H9 (cell line): Measurements from ENCODE around the gene DNAJB5. TPM values are rescaled to one million over a fixed set of nuclear protein-coding genes. Genes with fewer than 3 reads are reported as not detected.

Experiments
- DNase-seq: peaks from one replicate; pipeline ENCODE4 v3.0.0-alpha.2; 2017
- H2AFZ ChIP-seq: one replicate; pipeline ENCODE4 v1.6.1; 2013; ENCODE audit warnings: mild to moderate bottlenecking, low read length, control low read depth, moderate library complexity
- H2AK5ac ChIP-seq: 2 replicates; pipeline ENCODE4 v1.6.1; 2013; ENCODE audit warnings: low read length, control low read depth, mixed read lengths; ENCODE audit not compliant: insufficient read length
- H2BK120ac ChIP-seq: one replicate; pipeline ENCODE4 v1.6.1; 2013; ENCODE audit warnings: low read depth, mild to moderate bottlenecking, low read length, control low read depth, inconsistent platforms; ENCODE audit not compliant: poor library complexity, severe bottlenecking
- H2BK12ac ChIP-seq: 2 replicates; pipeline ENCODE4 v1.6.1; 2013; ENCODE audit warnings: low read length, control low read depth, mixed read lengths, low read depth; ENCODE audit not compliant: insufficient read length
- H2BK15ac ChIP-seq: 2 replicates; pipeline ENCODE4 v1.6.1; 2013; ENCODE audit warnings: low read depth, low read length, control low read depth
- H2BK20ac ChIP-seq: one replicate; pipeline ENCODE4 v1.6.1; 2013; ENCODE audit warnings: low read depth, mild to moderate bottlenecking, low read length, control low read depth, inconsistent platforms; ENCODE audit not compliant: poor library complexity, severe bottlenecking
- H2BK5ac ChIP-seq: 2 replicates; pipeline ENCODE4 v1.6.1; 2013; ENCODE audit warnings: low read length, control low read depth, mixed read lengths; ENCODE audit not compliant: insufficient read length
- H3K14ac ChIP-seq: 2 replicates; pipeline ENCODE4 v1.6.1; 2013; ENCODE audit warnings: low read length, control low read depth; ENCODE audit not compliant: insufficient read depth
- H3K18ac ChIP-seq: 2 replicates; pipeline ENCODE4 v1.6.1; 2013; ENCODE audit warnings: low read depth, mild to moderate bottlenecking, mixed read lengths, low read length, control low read depth; ENCODE audit not compliant: insufficient read length
- H3K23ac ChIP-seq: 2 replicates; pipeline ENCODE4 v1.6.1; 2013; ENCODE audit warnings: low read length, control low read depth, mixed read lengths, low read depth; ENCODE audit not compliant: insufficient read length
- H3K23me2 ChIP-seq: 2 replicates; pipeline ENCODE4 v1.6.1; 2013; ENCODE audit warnings: low read depth, mild to moderate bottlenecking, mixed read lengths, low read length, control low read depth; ENCODE audit not compliant: insufficient read length, poor library complexity, severe bottlenecking
- H3K27ac ChIP-seq: 2 replicates; pipeline ENCODE4 v1.5.1; 2013; ENCODE audit warnings: low read length, control low read depth, mixed read lengths, low read depth; ENCODE audit not compliant: insufficient read length
- H3K27me3 ChIP-seq: 2 replicates; pipeline ENCODE4 v1.6.1; 2013; ENCODE audit warnings: low read length, control low read depth, inconsistent platforms; ENCODE audit not compliant: insufficient read depth
- H3K4ac ChIP-seq: 2 replicates; pipeline ENCODE4 v1.6.1; 2013; ENCODE audit warnings: low read depth, mild to moderate bottlenecking, control low read depth, inconsistent platforms, low read length, moderate library complexity
- H3K4me1 ChIP-seq: 2 replicates; pipeline ENCODE4 v1.6.1; 2013; ENCODE audit warnings: low read length, control low read depth, inconsistent platforms; ENCODE audit not compliant: insufficient read depth
- H3K4me2 ChIP-seq: 2 replicates; pipeline ENCODE4 v1.6.1; 2013; ENCODE audit warnings: low read length, control low read depth, mixed read lengths; ENCODE audit not compliant: insufficient read length, insufficient read depth
- H3K56ac ChIP-seq: 2 replicates; pipeline ENCODE4 v1.6.1; 2013; ENCODE audit warnings: low read depth, mild to moderate bottlenecking, mixed read lengths, low read length, control low read depth; ENCODE audit not compliant: insufficient read length
- H3K79me1 ChIP-seq: 2 replicates; pipeline ENCODE4 v1.6.1; 2013; ENCODE audit warnings: low read depth, mild to moderate bottlenecking, moderate library complexity, low read length, control low read depth, inconsistent platforms; ENCODE audit not compliant: insufficient read depth, poor library complexity, severe bottlenecking
- H3K79me2 ChIP-seq: 2 replicates; pipeline ENCODE4 v1.6.1; 2013; ENCODE audit warnings: low read length, control low read depth, inconsistent platforms; ENCODE audit not compliant: insufficient read depth
- H3K9ac ChIP-seq: 2 replicates; pipeline ENCODE4 v1.6.1; 2013; ENCODE audit warnings: low read length, control low read depth, mixed read lengths; ENCODE audit not compliant: insufficient read length; ENCODE audit errors: extremely low read depth
- H3K9me3 ChIP-seq: one replicate; pipeline ENCODE4 v1.6.1; 2013; ENCODE audit warnings: low read depth, low read length, inconsistent platforms; ENCODE audit not compliant: control insufficient read depth
- H3T11ph ChIP-seq: one replicate; pipeline ENCODE4 v1.6.1; 2013; ENCODE audit warnings: mild to moderate bottlenecking, low read length, control low read depth, inconsistent platforms
- H4K20me1 ChIP-seq: one replicate; pipeline ENCODE4 v1.6.1; 2013; ENCODE audit not compliant: control insufficient read depth, insufficient read length, insufficient read depth
- H4K5ac ChIP-seq: 2 replicates; pipeline ENCODE4 v1.6.1; 2013; ENCODE audit warnings: low read depth, mild to moderate bottlenecking, mixed read lengths, low read length, control low read depth; ENCODE audit not compliant: insufficient read length
- H4K8ac ChIP-seq: replicated peaks from 2 replicates; pipeline ENCODE4 v1.6.1; 2013; ENCODE audit warnings: low read length, control low read depth, mixed read lengths, low read depth; ENCODE audit not compliant: insufficient read length
- H4K91ac ChIP-seq: 2 replicates; pipeline ENCODE4 v1.6.1; 2013; ENCODE audit warnings: low read depth, mild to moderate bottlenecking, moderate library complexity, mixed read lengths, low read length, control low read depth; ENCODE audit not compliant: insufficient read length
- H3K27ac Mint-ChIP-seq, 3 experiments: 2 replicates in 2 of 3; 3 replicates in 1 of 3; pipeline ENCODE4 v1.8.0; 2020 to 2021; ENCODE audit warnings: mixed read lengths in 3 of 3, mild to moderate bottlenecking in 1 of 3, moderate library complexity in 1 of 3
- H3K27me3 Mint-ChIP-seq: 2 replicates; pipeline ENCODE4 v1.8.0; 2021; ENCODE audit warnings: low read depth, mild to moderate bottlenecking, moderate library complexity, mixed read lengths
- H3K36me3 Mint-ChIP-seq, 3 experiments: 2 replicates in 2 of 3; 3 replicates in 1 of 3; pipeline ENCODE4 v1.8.0; 2020 to 2021; ENCODE audit warnings: low read depth in 3 of 3, mixed read lengths in 3 of 3; ENCODE audit not compliant: insufficient read depth in 1 of 3
- H3K4me1 Mint-ChIP-seq, 2 experiments: 2 replicates each; pipeline ENCODE4 v1.8.0; 2020; ENCODE audit warnings: mixed read lengths in 2 of 2
- H3K4me3 Mint-ChIP-seq, 2 experiments: 2 replicates in 1 of 2; 3 replicates in 1 of 2; pipeline ENCODE4 v1.8.0; 2020 to 2021; ENCODE audit warnings: mild to moderate bottlenecking in 2 of 2, mixed read lengths in 2 of 2, moderate library complexity in 1 of 2
- H3K9me3 Mint-ChIP-seq, 2 experiments: 2 replicates in 1 of 2; 3 replicates in 1 of 2; pipeline ENCODE4 v1.8.0; 2020; ENCODE audit warnings: mild to moderate bottlenecking in 2 of 2, mixed read lengths in 2 of 2, moderate library complexity in 1 of 2
- WGBS: extraction: QIAGEN DNeasy Blood & Tissue Kit; methylation state at CpG from one replicate; pipeline ENCODE4 v1.1.7; 2013; ENCODE audit warnings: missing lambda C conversion rate, low lambda C conversion rate, mixed read lengths; ENCODE audit not compliant: insufficient read length; ENCODE audit errors: extremely low coverage; 5-methylcytosine and 5-hydroxymethylcytosine counted together
- total RNA-seq: library from RNA; stranded (reverse); gene quantifications from 2 replicates; pipeline ENCODE4 v1.2.1, GENCODE V29; 2021
- TF ChIP-seq, protein P1 (sequence below): fragments of 200-600 bp; sonication (generic); conservative IDR thresholded peaks from 3 replicates; pipeline ENCODE4 v1.8.0; 2021; ENCODE audit warnings: antibody characterized with exemption, mild to moderate bottlenecking

DNAJB5 gene
- total RNA-seq, 1 experiment from 2014 or later = 38.9 TPM

DNA sequence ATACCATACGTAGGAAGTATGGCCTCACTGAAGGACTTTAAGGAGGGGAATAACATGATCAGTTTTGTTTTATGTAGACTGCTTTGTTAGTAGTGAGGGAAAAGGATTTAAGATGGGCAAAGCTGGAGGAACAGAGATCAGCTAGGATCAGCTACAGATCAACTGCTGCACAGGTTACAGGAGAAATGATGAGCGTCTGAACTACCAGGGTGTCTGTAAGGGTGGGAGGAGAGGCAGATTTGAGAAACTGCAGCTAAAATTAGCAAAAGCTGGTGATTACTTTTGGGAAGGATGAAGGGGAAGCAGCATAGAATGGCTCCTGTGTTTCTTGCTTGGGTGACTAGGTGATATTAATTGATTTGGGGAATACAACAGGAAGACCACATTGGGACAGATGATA, 43.6 kb downstream of the DNAJB5 start:
- peaks cover 20 to 23% of the 10 kb centered on the region in 2 experiments; a peak in 4 of 5 replicates for H3K9me3 Mint-ChIP-seq
- peak overlapping the region in 2 of 3 experiments; percentile 3 to 17; a peak in 2 of 7 replicates for H3K27ac Mint-ChIP-seq
- H3K79me2 ChIP-seq = no peaks in the 10 kb centered on the region
- H2BK12ac ChIP-seq = no peak overlapping the region
- no peak overlapping the region for H3K4ac ChIP-seq
- H3K18ac ChIP-seq = no peak overlapping the region
- no peaks in the 10 kb centered on the region for H3K27me3 Mint-ChIP-seq
- H3K14ac ChIP-seq = no peak overlapping the region
- H3K27me3 ChIP-seq = no peaks in the 10 kb centered on the region
- H4K5ac ChIP-seq = no peak overlapping the region
- H3K4me1 Mint-ChIP-seq = peaks cover 2 to 3% of the 10 kb centered on the region in 2 experiments
- no peak overlapping the region for H3K23ac ChIP-seq
- H4K8ac ChIP-seq = no peak overlapping the region
- peaks cover 20% of the 10 kb centered on the region for H3K9me3 ChIP-seq
- no peak for DNase-seq
- H3K27ac ChIP-seq = no peak overlapping the region
- H3K36me3 Mint-ChIP-seq = peaks cover 14 to 27% (median 26%) of the 10 kb centered on the region in 3 experiments
- no peak overlapping the region for H2BK5ac ChIP-seq
- no peaks in the 10 kb centered on the region for H4K20me1 ChIP-seq
- H2AK5ac ChIP-seq = no peak overlapping the region
- no peak overlapping the region for H3K4me2 ChIP-seq
- H4K91ac ChIP-seq = no peak overlapping the region
- no peaks in the 10 kb centered on the region for H3K23me2 ChIP-seq
- no peak overlapping the region for H2BK20ac ChIP-seq
- no peak overlapping the region for H3K4me3 Mint-ChIP-seq
- no peaks in the 10 kb centered on the region; the same call in 1 of the 2 replicates for H3K4me1 ChIP-seq
- H2BK15ac ChIP-seq = no peak overlapping the region
- WGBS = no CpG with 5 or more reads among the region's 2 CpGs
- H3K56ac ChIP-seq = no peak overlapping the region
- H3K9ac ChIP-seq = no peak overlapping the region
- no peak overlapping the region for H3T11ph ChIP-seq
- H3K79me1 ChIP-seq = no peaks in the 10 kb centered on the region
- no peak overlapping the region for H2AFZ ChIP-seq
- H2BK120ac ChIP-seq = no peak overlapping the region
- TF ChIP-seq, protein P1, sequence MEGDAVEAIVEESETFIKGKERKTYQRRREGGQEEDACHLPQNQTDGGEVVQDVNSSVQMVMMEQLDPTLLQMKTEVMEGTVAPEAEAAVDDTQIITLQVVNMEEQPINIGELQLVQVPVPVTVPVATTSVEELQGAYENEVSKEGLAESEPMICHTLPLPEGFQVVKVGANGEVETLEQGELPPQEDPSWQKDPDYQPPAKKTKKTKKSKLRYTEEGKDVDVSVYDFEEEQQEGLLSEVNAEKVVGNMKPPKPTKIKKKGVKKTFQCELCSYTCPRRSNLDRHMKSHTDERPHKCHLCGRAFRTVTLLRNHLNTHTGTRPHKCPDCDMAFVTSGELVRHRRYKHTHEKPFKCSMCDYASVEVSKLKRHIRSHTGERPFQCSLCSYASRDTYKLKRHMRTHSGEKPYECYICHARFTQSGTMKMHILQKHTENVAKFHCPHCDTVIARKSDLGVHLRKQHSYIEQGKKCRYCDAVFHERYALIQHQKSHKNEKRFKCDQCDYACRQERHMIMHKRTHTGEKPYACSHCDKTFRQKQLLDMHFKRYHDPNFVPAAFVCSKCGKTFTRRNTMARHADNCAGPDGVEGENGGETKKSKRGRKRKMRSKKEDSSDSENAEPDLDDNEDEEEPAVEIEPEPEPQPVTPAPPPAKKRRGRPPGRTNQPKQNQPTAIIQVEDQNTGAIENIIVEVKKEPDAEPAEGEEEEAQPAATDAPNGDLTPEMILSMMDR = no peak
